SU-DHL-6 (cell line): ENCODE results near the gene ZMYM4.

ENCODE experiments used
- CTCF ChIP-seq: fragments of 200-600 bp; sonication (generic); IDR thresholded peaks from one replicate; pipeline ENCODE4 v1.5.1; 2017; ENCODE audit warnings: antibody characterized with exemption, mild to moderate bottlenecking, low read length, moderate library complexity; ENCODE audit not compliant: insufficient read depth, poor library complexity, severe bottlenecking
- EZH2phosphoT487 ChIP-seq: fragments of 200-600 bp; sonication (generic), shearing (Covaris generic); conservative IDR thresholded peaks from 2 replicates; pipeline ENCODE4 v1.6.1; 2018; ENCODE audit warnings: mild to moderate bottlenecking, antibody characterized with exemption, low read length, moderate library complexity, mixed read lengths

- TF ChIP-seq CTCF, result no peak
- no peak for TF ChIP-seq EZH2phosphoT487
Measured at GRCh38 chr1:35280006-35280405, 11.5 kb downstream of the ZMYM4 start.
